Adrenal gland (tissue), 12 donors: ENCODE measurements around the gene TTF1. TPM values are rescaled to one million over a fixed set of nuclear protein-coding genes. Genes with fewer than 3 reads are reported as not detected.

Source experiments
- DNase-seq, 7 donors: peaks; one replicate each; pipeline ENCODE4 v3.0.0-alpha.2; 2019 to 2020
- H3K27ac ChIP-seq, 5 donors: fragments of 200-600 bp; sonication (generic) in 4 of 5; 1 replicate in 3 of 5; 2 replicates in 2 of 5; pipeline versions ENCODE4 v1.5.1 to v1.8.0; 2016 to 2020; ENCODE audit warnings: mild to moderate bottlenecking in 1 of 5
- H3K27me3 ChIP-seq: fragments of 200-600 bp; 2 replicates; pipeline ENCODE4 v1.8.0; 2021
- H3K36me3 ChIP-seq, 2 donors: fragments of 200-600 bp; replicated peaks in 1 of 2; 1 replicate in 1 of 2; 2 replicates in 1 of 2; pipeline versions ENCODE4 v1.5.1 to v1.8.0; 2018 to 2022
- H3K4me1 ChIP-seq, 2 donors: fragments of 200-600 bp; replicated peaks in 1 of 2; 1 replicate in 1 of 2; 2 replicates in 1 of 2; pipeline versions ENCODE4 v1.5.1 to v1.8.0; 2018 to 2021
- H3K4me3 ChIP-seq, 4 donors: fragments of 200-600 bp; sonication (generic) in 3 of 4; one replicate each; pipeline ENCODE4 v1.5.1; 2016 to 2018
- H3K9me3 ChIP-seq, 3 donors: fragments of 200-600 bp; sonication (generic) in 1 of 3; replicated peaks in 1 of 3; 1 replicate in 2 of 3; 2 replicates in 1 of 3; pipeline versions ENCODE4 v1.5.1 to v1.8.0; 2016 to 2021
- CTCF ChIP-seq, 6 experiments: fragments of 450-650 bp in 4 of 6; fragments of 200-600 bp in 2 of 6; sonication (generic) in 1 of 6; IDR thresholded peaks; 1 replicate in 5 of 6; 2 replicates in 1 of 6; pipeline versions ENCODE4 v1.5.1 to v1.8.0; 2016 to 2021; ENCODE audit warnings: antibody characterized with exemption in 6 of 6, mild to moderate bottlenecking in 2 of 6, moderate library complexity in 1 of 6
- POLR2A ChIP-seq, 2 donors: fragments of 450-650 bp; IDR thresholded peaks; one replicate each; pipeline ENCODE4 v1.6.1; 2017; ENCODE audit warnings: antibody characterized with exemption in 2 of 2, mild to moderate bottlenecking in 2 of 2, moderate library complexity in 1 of 2
- WGBS, 4 donors: extraction: QIAGEN DNeasy Blood & Tissue Kit in 2 of 4; methylation state at CpG; one replicate each; pipeline versions ENCODE4 v1.1.5 to v1.1.7; 2013 to 2017; 5-methylcytosine and 5-hydroxymethylcytosine counted together
- intact Hi-C, 2 donors: fragments of 100-400 bp; cut with DNase I; formaldehyde crosslinking; loops; one replicate each; pipeline versions ENCODE4 v1.14.1 to v1.15.0; 2022 to 2023
- polyA plus RNA-seq, 3 donors: library from polyadenylated mRNA; stranded (reverse); fragments of 200-250 nt in 2 of 3; fragments of 350-450 nt in 1 of 3; fragmentation: Illumina TruSeq in 1 of 3; extraction: RNeasy Lipid Tissue Mini Kit (QIAGEN cat#74804) in 1 of 3; gene quantifications; one replicate each; pipeline ENCODE4 v1.2.3, GENCODE V29; 2013 to 2014
- total RNA-seq, 9 donors: library from RNA; depleted of rRNA in 4 of 9; stranded (reverse); fragments of >200 nt in 4 of 9; fragments of 120-200 nt in 1 of 9; fragmentation: NEBNext Ultra II Directional in 1 of 9; extraction: Animal tissue kit (Norgen Biotek cat#: 25700) in 1 of 9; gene quantifications; one replicate each; pipeline versions ENCODE4 v1.1.0 to v1.2.4, GENCODE V29; 2013 to 2023
- donor health status: healthy with polysubstance abuse.
- donor health status: Bipolar disorder and iron deficiency.
- donor health status: DM: yes; HTN: yes; CAD: no.
- donor health status: DM: no; HTN: no; CAD: no.
- donor health status: DM: no; HTN: no; CAD: no.
- donor health status: DM: yes; HTN: yes; CAD: no.

The TTF1 gene
- total and polyA plus RNA-seq, 12 donors, result 6.9 to 18.7 (median 10.1) TPM

GRCh38 chr9:132413926-132414325 is 7.3 kb upstream of the TTF1 start:
- no peaks in the 10 kb centered on the region for H3K36me3 ChIP-seq
- peaks cover 0 to 19% of the 10 kb centered on the region in 2 donors for H3K4me1 ChIP-seq
- H3K27ac ChIP-seq, result no peak overlapping the region
- no peaks in the 10 kb centered on the region for H3K9me3 ChIP-seq
- DNase-seq, result no peak
- H3K4me3 ChIP-seq, result no peak overlapping the region
- TF ChIP-seq POLR2A (IDR thresholded peaks at IDR 0.05) (no peak), CTCF (IDR thresholded peaks at IDR 0.05) (no peak)
- WGBS, 4 donors, result 51 to 62% (median 55%) methylated on average over 5 of the region's 5 CpGs
- intact Hi-C loops, result loop anchor here (5.0 to 10.0 kb wide), 2 partner anchors 158 to 161 kb away; no protein-coding TSS in a partner anchor
- peaks cover 58% of the 10 kb centered on the region for H3K27me3 ChIP-seq

GRCh38 chr9:132412089-132412488 is 5.4 kb upstream of the TTF1 start:
- H3K27me3 ChIP-seq, result peaks cover 50% of the 10 kb centered on the region
- WGBS, 4 donors, result 5 to 24% (median 9%) methylated on average over 6 to 8 of the region's 8 CpGs
- intact Hi-C loops, result loop anchor here (5.0 to 10.0 kb wide), 2 partner anchors 160 to 163 kb away; no protein-coding TSS in a partner anchor
- no peaks in the 10 kb centered on the region for H3K36me3 ChIP-seq
- DNase-seq, result no peak
- peaks cover 0 to 21% of the 10 kb centered on the region in 2 donors for H3K4me1 ChIP-seq
- H3K27ac ChIP-seq, result no peak overlapping the region
- H3K4me3 ChIP-seq, result no peak overlapping the region
- H3K9me3 ChIP-seq, result no peaks in the 10 kb centered on the region
- peak in 5 of 6 experiments; percentile 9 to 48 (median 31) for TF ChIP-seq CTCF (IDR thresholded peaks at IDR 0.05)
- no peak for TF ChIP-seq POLR2A (IDR thresholded peaks at IDR 0.05)

- Histone ChIP-seq H3K27me3 (peaks cover 47% of the 10 kb centered on the region), H3K9me3 (no peaks in the 10 kb centered on the region), H3K4me1 (peaks cover 3 to 25% of the 10 kb centered on the region in 2 donors), H3K27ac (no peak overlapping the region), H3K4me3 (no peak overlapping the region), H3K36me3 (no peaks in the 10 kb centered on the region)
- 2 to 5% (median 4%) methylated on average over 18 to 20 of the region's 20 CpGs for WGBS, 4 donors
- TF ChIP-seq POLR2A (IDR thresholded peaks at IDR 0.05) (no peak), CTCF (IDR thresholded peaks at IDR 0.05) (peak; percentile 15 to 50 (median 40))
- peak in 1 of 7 donors; percentile 16 for DNase-seq
- intact Hi-C loops, result loop anchor here (5.0 to 10.0 kb wide), 2 partner anchors 161 to 164 kb away; no protein-coding TSS in a partner anchor
Observed at GRCh38 chr9:132411091-132411508, 4.5 kb upstream of the TTF1 start.

- no peaks in the 10 kb centered on the region for H3K36me3 ChIP-seq
- H3K27me3 ChIP-seq, result peaks cover 47% of the 10 kb centered on the region
- H3K27ac ChIP-seq, result no peak overlapping the region
- intact Hi-C loops, result loop anchor here (5.0 to 10.0 kb wide), 2 partner anchors 162 to 164 kb away; no protein-coding TSS in a partner anchor
- DNase-seq, result no peak
- WGBS, 4 donors, result 20 to 38% (median 24%) methylated on average over 9 to 19 of the region's 19 CpGs
- TF ChIP-seq POLR2A (IDR thresholded peaks at IDR 0.05) (no peak), CTCF (IDR thresholded peaks at IDR 0.05) (no peak)
- peaks cover 6 to 29% of the 10 kb centered on the region in 2 donors for H3K4me1 ChIP-seq
- no peaks in the 10 kb centered on the region for H3K9me3 ChIP-seq
- peak overlapping the region in 1 of 4 donors; percentile 44 for H3K4me3 ChIP-seq
Observed at GRCh38 chr9:132410642-132411041, 4.0 kb upstream of the TTF1 start.
